ENCODE measurements around the gene CD52.

Gene CD52

DNA sequence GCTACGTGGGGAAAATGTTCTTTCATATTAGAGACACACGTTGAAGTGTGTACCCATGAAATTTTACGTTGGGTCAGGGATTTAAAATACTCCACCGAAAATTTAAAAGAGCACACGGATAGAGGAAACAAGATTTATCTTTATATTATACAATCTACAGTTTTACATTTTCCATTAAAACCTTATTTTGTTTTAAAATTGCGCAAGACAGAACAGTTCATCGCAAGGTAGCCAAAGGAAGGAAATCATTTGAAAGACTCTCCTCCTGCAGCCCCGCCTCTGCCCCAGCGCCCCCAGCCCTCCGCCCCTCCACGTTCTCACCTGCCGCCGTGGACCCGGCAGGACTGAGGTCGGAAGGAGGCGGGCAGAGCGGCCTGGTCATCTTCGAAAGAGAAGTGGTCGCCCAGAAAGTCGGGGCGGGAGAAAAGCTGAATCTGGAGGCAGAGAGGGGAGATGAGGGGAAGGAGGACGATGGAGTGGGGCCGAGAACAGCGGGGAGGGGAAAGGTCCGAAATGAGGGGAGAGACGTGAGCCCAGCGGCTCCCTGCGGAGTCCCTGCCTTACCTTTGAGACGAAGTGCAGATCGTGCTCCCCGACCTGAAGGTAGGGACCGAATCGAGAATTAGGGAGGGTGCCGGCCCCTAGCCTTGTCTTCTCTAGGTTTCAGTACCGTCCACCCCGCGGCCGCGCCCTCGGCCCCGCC, 18.2 kb downstream of the CD52 start:
- no peak for DNase-seq

DNA sequence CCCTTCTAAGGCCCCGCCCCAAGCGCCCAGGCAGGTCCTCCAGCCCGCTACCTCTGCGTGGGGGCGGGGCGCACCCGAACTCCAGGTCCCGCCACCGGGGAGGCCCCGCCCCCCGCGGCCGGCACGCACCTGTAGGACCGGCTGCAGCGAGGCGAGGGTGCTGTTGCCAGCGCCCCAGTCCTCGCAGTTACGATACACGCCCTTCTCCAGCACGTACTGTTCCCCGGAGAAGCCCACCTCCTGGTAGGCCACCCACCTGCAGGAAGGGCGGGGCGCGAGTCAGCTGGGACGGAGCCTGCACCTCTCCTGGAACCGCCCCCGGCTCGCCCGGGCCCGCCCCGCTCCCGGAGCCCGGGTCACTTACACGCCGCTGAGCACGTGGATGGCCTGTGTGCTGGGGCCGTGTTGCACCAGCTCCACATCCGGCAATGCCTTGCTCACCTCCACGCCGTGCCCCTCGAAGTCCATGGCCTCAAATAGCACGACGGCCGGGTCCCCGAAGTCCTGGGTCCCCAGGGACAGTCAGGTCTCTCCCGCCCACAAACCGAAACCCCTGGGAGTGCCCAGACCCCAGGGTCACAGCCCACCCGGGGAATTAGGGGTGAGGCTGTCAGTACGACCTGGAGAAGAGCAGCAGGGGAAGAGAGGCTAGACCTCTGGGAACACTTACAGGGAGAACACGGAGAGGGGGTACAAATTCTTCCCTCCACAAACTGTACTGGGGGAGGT, 18.9 kb downstream of the CD52 start:
- no peak for DNase-seq

DNA sequence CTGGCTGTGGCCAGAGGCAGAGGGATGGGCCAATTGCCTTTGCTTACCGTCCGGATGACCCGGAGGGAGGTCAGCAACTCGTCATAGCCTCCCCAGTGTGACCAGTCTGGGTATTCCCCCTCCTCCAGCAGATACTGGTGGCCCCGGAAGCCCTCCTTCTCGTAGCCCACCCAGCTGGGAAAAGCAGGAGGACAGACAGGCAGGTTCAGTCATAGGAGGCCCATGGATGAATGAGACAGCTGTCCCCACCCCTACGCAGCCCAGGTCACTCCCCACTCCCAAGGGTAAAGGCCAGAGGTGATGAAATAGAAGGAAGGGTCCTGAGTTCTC, 19.4 kb downstream of the CD52 start:
- DNase-seq: no peak

DNA sequence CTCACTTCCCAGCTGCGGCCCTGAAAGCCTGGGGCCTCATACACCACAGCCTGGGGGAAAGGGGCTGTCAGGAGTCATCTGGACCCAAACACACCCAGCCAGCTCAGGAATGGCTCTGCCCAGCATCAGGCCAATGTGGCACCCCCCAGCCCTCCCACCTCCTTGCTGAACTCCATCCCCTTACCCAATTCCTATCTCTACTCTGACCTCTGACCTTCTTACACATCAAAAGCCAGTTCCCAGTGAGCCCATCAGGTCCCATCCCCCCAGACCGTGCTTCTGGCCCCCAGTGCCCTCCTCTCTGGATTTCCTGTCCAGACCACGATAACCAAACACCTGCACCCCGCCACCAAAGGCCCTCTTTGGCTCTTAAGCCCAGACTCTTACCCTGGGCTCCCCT, 19.9 kb downstream of the CD52 start:
- DNase-seq: no peak

DNA sequence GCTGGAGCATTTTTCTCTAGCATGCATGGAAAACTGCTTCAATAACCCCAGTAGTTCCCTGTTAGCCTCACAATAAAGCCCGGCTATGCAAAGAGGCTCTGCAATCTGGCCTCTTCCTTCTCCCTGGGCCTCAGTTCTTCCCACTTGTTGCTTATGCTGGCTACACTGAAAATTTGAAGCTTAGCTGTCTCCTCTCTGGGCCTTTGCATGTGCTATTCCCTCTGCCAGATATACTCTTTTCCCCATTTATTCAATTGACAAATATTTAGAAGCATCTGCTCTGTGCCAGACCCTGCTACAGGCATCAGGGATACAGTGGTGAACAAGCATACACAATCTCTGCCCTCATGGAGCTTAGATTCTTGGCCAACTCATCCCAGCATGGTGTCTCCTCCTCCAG, 20.9 kb downstream of the CD52 start:
- no peak for DNase-seq

DNA sequence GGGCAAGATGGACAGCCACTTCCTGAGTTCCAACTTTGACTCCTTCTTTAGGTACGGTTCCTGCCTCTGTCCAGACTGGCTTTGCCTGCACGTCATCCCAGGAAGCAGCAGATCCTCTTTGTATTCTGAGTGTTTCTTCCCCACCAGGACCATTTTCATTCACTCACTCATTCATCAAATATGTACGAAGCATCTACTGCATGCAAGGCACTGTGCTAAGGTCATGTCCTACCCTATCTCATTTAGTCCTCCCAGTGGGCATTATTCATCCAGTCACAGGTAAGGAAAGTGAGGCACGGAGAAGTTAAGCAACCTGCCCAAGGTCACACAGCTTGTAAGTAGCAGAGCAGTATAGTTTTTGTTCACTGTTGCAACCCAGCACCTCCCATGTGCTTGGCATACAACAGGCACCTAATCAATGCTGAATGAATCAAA, 22.3 kb downstream of the CD52 start:
- DNase-seq: no peak

DNA sequence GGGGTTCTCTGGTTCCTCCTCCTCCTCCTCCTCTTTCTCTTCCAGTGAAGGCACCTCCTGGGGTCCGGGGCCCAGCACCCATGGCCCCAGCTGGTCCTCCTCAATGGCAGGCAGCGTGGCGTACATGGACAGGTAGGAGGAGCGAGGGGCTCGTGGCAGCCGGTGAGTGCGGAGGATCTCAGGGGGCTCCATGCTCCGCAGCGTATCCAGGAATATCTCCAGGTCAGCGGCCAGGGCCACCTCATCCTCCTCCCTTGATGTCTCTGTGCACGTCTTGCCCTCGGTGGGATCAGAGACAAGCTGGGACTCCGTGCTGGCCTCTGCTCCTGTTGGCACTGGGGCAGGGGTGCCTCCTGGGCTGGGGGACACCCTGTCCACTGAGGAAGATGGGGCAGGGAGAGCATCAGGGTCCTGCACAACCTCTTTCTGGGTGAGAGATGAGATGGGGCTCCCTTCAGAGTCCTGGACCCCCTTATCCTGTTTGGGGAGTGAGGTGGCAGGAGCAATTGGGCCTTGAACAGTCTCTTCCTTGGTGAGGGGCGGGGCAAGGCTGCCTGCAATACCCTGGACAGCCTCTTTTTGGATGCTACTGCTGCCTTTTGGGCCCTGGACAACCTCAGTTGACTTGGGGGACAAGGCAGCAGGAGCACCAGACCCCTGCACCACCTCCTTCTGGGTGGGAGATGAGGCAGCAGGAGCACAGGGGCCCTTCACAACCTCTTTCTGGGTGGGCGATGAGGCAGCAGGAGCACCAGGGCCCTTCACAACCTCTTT, 26.6 kb downstream of the CD52 start:
- DNase-seq: no peak

DNA sequence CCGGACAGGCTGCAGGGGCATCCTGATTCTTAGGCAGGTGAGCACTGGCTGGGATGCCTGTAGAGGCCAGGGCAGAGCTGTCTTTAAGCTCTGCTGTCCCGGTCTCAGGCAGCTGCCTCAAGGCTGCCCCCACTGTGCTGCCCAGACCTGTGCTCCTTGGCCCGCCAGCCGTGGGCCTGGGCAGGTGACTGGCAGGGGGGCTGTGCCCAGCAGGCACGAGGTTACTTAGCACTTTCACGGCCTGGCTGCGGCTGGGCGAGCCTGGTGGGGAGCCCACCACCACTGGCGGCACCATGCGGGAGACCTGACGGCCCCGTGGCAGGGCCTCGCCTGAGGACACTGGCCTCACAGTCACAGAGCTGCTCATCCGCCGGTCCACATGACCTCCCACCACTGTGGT, 28.0 kb downstream of the CD52 start:
- DNase-seq: no peak

DNA sequence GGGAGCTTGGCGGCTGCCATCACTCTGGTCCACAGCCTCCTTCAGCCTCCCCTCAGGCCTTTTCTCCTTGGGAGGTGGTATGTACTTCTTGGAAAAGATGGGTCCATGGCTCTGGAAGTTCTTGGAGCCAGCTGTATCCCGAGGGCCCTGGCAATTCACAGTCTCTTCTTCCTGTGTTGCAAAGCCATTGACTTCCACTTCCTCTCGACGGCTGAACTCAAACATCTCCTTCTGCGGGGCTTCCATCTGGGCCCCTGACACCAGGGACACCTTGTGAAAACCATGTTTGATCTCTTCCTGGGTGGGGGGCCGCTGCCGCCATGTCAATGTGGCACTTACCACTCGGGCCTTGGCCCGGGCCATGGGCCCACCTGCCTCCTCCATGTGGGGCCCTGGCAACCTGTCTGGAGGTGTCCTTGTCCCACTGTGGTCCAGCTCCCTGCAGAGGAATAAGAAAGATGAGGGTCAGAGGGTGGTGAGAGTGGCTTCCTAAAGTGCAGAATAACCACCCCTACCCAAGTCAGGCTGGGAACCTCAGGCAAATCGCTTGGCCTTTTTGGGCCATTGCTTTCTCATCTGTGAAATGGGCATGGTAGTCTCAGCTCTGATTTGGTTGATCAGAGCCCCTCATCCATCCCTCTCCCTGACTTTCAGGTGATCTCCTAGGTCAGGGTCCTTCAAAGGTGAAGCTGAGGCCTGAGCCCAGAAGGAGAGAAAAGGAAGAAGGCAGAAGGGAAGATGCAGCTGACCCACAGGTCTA, 28.7 kb downstream of the CD52 start:
- DNase-seq: no peak

DNA sequence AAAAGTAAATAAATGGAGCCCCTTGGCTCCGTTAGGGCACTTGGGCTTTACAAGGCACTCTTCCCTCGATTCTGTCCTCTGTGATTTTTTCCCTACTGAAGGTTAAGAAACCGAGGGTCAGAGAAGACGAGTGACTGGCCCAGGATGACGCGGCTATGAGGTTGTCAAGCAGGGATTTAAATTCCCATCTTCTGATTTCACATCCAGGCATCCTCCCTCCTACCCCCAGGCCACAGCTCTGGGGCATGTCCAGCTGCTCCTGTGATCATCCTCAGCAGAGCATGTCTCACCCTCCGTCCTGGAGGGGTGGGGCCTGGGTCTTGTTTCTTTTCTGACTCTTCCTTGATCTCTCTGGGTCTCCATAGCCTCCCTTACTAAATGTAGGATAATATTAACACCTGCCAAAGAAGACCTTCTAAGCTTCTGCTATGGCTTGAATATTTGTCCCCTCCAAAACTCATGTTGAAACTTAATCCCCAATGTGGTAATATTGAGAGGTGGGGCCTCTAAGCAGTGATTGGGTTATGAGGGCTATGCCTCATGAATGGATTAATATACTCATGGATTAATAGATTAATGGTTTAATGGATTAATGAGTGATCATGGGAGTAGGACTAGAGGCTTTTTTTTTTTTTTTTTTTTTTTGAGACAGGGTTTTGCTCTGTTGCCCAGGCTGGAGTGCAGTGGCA, 31.6 kb downstream of the CD52 start:
- no peak for DNase-seq

DNA sequence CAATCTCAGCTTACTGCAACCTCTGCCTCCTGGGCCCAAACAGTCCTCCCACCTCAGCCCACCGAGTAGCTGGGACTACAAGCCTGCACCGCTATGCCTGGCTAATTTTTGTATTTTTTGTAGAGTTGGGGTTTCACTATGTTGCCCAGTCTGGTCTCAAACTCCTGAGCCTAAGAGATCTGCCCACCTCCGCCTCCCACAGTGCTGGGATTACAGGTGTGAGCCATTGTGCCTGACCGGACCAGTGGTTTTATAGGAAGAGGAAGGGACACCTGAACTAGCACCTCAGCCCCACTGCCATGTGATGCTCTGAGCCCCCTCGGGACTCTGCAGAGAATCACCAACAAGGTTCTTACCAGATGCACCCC, 32.1 kb downstream of the CD52 start:
- DNase-seq: no peak

DNA sequence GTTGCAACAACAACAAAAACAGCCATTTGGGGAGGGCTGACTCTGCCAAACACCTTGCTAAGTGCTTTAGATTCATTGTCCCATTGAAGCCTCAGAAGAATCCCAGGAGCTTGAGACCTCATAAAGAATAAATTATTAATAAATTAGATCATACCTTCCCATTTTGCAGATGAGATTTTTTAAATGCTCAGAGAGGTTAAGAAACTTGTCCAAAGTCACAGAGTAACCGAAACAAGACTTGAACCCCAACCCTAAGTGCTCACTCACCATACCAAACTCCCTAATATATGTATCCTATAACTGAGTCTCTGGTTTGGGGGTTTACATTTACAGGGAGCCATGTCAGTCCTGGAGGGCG, 32.6 kb downstream of the CD52 start:
- no peak for DNase-seq

DNA sequence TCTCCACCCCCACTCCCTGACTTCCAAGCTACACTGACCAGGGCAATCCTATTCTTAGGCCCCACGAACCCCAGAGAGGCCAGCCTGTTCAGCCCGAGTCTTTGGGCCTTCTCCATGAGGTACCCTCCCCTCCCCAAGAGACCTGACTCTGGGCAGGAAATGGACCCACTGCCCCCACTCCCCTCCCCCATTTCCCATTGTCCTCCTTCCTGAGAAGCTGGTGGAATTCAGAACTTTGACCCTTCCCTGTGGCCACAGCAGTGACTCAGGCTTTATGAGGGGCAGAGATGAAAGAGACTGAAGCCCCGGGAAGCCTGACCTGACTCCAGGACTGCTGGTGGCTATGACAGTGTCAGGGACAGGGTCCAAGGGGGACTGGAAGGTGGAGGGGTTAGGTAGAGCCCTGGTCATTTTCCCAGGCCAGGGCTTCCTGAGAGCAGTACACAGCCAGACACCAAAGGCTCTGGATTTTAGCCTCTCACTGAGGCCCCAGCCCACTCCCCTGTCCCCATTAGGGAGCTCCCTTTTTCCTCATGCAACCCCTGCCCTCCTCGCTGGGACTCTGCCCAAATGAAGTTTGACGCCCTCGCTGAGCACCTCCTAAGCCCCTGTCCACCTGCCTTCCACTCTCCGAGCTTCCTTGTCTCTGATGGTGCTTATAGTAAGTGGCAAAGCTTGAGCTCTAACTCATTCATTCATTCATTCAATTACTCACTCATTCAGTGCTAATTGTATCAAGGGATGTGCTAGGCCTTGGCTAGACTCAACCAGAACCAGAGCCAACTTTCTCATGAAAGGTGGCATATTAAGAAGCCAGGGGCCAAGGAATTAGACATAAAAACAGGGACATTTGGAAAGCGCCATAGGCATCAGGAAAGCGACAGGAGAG, 33.2 kb downstream of the CD52 start:
- no peak for DNase-seq

DNA sequence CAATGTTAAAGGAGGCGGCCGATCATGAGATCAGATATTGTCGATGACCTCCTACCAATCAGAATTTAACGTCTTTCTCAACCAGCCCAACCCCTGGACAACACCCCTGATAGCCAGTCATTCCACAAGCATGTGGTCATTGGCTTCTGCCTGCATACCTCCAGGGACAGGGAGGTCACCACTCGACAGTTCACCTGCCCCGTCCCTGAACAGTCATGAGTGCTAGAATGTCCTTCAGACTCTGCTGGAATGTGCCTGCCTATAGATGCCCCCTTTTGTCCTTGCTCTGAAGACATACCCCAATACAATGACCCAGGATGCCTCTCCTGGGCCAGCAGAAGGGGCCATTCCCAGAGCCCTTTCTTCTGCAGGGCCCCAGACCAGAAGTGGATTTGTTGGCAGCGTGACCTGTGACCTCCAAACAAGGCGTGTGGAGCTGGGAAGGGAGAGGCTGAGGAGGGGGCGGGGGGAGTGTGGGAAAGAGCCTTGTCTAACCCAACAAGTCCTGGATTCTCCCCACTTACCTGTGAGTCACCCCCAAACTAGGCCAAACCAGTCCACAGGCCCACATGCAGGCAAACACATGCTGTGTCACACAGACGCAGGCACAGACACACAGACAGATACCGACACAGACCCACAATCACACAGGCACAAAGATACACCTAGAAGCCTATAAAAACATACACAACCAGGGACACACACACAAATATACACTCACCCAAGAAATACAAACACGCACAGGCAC, 34.0 kb downstream of the CD52 start:
- DNase-seq: no peak

DNA sequence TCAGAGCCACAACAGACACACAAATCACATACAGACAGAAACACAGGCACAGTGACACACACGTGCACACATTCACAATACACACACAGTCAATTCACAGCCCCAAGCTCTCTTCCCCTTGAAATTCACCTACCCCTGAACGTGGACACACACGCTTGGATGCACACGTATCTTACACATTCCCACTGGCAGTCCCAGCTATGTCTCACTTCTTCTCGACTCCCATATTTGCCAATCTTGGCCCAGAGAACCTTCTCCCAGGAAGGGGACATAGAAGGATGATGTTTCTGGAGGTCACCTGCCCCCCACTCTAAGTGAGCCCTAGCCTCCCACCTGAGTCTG, 34.6 kb downstream of the CD52 start:
- DNase-seq: no peak

DNA sequence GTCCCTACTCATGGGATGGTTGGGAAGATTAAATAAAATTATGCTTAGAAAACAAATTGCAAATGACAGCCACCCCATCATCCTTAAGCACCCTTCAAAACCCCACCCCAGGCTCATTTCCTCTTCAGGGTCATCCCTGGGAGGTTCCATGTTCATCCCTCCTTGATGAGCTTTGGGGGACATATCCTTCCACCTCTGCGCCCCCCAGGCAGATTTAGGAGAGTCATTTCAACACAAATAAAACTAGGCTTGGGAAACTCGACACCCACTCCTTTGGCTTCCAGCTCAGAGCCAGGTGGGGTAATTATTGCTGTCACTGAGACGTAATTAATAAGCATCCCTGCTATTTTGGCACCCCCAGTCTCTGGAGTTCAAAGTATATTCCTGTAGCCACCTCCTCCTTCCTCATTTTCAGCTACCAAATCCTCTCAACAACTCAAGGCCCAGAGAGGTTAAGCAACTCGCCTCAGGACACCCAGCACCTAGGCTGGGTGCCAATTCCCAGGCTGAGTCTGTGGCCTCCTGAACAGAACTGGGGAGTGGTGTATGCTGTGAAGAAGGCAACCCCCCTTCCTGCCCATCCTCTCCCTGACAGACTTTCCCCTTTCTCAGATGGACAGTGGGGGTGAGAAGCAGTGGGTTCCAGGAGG, 35.6 kb downstream of the CD52 start:
- DNase-seq: no peak

DNA sequence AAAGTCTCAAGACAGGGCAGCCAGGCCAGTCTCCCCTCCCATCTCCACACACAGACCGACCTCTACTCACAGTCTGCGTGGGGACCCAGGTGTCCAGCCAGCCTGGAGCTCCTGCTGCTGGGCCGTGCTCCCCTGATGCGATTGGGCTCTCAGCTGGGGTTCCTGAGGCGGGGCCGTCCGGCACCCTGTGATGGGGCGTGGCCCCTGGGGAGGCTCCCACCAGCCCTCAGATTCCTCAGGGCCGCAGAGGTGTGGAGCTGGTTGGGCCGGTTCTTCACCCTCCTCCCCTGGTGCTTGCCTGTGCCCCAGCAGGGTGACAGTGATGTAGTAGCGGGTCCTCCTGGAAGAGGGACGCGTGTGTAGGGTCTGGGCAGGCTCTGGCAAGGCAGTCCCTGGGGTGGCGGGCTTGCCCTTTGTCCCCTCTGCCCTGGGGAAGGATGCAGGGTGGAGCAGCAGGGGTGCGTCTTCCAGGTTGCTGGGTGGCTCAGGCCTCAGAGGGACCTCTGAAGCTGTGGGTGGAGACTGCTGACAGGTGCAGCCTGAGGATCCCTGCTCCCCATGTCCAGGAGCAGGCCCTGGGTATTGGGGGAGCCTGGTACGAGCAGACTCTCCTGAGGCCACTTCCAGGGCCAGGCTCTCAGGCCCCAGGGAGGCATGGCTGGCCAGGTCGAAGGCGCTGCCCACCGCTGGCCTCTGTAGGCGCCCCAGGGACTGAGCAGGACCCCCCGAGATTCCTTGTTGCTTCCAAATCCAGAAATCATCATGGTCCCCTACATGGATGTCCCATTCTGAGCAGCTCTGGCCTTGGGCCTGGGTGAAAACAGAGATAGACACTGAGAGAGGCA, 36.4 kb downstream of the CD52 start, which contains the start of gene CRYBG2:
TSS of gene CRYBG2 (minus strand) at position 155 of the 845 bp plus-strand sequence. CDS start 7,473 bp downstream, outside the sequence.
- DNase-seq: no peak

DNA sequence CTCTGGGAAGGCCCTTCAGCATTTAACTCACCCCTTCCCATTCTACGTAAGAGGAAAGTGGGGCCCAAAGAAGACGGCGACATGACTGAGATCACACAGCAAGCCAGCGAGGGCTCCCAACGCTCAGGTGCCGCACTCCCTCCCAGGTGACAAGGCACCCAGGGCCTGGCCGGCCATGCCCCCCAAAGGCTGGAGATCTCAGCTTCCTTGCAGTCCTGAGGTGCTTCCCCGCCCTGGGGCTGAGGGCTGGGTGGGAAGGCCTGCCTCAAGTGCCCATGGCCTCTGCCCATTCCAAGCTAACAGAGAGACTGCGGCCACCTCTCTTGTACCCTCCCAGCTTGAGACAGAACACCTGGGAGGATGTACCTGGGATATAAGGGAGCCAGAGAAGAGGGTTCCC, 37.2 kb downstream of the CD52 start:
- DNase-seq: no peak

DNA sequence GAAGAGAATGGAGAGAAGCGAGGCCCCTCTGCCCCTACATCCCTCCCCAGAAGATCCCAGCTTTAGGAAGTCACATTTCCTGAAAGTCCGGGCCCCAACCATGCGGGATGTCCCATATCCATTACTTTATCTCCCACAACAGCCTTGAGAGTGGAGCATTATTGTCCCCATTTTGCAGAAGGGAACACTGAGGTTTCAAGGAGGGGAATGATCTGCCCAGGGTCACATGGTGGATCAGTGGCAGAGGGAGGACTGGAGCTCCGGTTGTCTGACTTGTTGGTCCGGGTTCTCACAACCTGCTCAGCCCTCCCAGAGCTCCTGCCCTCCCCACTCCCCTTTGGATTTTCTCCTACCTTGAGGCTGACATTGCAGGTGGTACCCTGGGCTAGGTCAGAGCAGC, 38.3 kb downstream of the CD52 start:
- no peak for DNase-seq

Measured in GOT3 (cell line).